T follicular helper cell (primary cell): ENCODE results near the gene CCDC18.
"Not testable (repeated sequence)": the region's sequence is repeated elsewhere in the genome, so short reads cannot be mapped to it uniquely, and the experiment has no call there.

ENCODE experiments used
- DNase-seq: peaks from one replicate; pipeline ENCODE4 v3.0.0-alpha.2; 2020; ENCODE audit warnings: low read depth

CCDC18 gene

GRCh38 chr1:93171549-93172034, 8.9 kb upstream of the CCDC18 start:
- DNase-seq: no peak

DNA sequence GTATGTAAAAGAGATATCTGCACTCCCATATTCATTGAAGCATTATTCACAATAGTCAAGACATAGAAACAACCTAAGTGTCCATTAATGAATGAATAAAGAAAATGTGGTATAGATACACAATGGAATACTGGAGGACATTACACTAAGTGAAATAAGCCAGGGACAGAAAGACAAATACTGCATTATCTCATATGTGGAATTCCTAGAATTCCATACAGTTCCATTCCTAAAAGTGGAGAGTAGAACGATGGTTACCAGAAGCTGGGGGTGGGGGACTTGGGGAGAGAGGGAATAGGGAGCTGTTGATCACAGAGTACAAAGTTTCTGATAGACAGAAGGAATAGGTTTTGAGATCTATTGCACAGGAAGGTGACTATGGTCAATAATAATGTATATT, 7.7 kb upstream of the CCDC18 start:
- no peak for DNase-seq

GRCh38 chr1:93174638-93175037, 5.9 kb upstream of the CCDC18 start:
- not testable (repeated sequence) for DNase-seq

DNA sequence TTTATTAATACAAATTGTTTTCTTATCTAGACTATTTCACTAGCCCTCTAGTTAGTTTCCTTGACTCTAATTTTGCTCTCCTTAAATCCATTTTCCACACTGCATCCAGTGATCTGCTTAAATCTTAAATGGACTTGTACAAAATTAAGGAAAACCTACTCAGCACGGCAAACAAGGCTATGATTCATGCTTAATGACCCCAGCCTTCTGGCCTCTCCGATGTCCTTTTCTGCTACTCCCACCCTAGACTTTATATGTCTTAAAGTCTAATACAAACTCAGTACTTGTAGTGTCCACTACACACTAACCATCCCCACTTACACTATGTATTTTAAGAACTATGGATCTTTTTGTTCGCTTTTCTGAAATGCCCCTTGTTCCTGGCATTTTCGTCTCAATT, 2.5 kb upstream of the CCDC18 start:
- no peak for DNase-seq

DNA sequence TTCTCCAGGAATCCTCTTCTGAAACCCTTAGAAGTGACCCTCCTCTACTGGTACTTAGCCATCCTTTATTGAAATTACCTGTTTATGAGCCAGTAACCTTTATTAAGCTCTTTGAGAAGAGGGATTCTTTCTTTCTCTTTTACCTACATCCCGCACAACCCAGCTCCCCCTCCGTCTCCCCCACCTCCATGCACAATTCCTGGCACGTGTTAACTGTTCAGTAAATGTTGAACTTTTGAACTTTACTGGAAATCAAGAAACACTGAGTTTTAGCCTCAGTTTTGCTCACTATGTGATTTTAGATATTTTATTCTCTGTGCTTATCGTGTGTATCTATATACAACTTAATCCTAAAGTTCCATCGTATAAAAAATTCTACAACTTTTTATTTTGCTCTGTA, 2.1 kb upstream of the CCDC18 start:
- DNase-seq: no peak

DNA sequence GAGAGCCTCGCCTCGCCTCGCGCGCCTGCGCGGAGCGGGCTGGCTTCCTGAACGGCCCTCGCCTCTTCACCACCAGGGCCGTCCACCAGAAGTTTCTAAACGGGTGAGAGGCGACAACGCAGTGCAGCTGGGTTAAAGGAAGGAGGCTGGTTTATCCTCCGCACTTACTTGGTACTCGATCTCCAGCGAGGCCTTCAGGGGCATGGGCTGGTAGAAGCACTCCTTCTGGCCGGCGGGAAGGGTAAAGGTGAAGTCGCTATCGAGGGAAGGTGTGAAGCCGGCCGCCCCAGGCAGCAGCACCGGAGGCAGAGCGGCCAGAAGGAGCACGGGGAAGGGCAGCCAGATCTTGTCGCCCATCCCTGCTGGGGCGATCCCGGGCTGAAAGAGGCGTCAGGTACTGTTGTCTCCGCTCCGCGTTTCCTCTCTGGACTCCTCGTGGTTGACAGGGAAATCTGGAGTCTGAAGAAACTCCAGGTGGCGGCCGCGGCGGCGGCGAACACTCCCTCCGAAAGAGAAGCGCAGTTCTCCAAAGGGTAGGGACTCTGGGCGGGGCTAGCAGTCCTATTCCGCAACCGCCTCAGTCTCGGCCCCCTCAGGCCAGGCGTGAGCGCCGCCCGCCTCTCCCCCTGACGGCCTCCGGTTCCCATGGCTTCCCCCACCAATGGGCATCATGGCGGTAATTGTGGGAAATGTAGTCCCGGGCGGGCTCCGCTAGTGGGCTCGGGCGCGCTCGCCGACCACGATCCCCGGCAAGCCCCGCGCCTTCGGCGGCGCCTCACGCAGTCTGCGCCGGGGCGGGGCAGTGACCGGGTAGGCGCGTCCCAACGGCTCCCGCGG, 420 bp upstream of the CCDC18 start, which contains the start of gene TMED5:
Gene TMED5, minus strand, starts transcription at position 528 of the 837 bp plus-strand sequence. Its CDS starts 171 bp downstream, at position 357.
- peak; percentile 93 for DNase-seq

DNA sequence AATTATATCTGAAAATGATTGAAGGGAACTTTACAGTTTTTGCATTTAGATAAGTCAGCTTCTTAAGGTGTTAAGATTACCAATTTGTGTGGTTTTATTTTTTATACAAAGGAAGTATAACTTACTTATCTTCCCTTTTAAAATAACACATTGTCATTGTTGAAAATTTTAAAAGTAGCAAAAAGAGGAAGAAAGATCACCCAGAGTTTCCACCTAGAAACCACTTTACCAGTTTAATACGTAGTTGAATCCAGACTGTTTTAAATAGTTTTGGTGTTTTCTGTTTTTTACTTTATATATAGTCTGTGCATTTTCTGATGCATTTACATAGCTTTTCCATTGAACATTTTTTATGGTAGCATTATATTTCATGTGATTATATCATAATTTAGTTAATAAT, 6.1 kb downstream of the CCDC18 start:
- DNase-seq: no peak

DNA sequence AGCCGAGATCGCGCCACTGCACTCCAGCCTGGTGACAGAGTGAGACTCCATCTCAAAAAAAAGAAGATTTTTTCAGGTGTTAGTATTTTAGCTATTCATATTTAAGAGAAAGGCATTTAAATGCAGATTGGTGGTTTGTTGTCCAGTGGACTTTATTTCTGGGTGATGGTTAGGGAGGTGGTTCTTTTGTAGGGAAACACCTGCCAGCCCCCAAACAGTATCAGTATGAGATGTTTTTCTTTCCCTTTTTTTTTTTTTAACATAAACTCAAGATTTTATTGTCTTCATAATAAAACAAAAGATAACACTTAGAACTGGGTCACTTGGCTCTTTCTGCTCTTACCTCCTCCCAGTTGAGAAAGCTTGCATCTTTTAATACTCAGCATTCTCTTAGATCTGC, 9.9 kb downstream of the CCDC18 start:
- DNase-seq: no peak

- no peak for DNase-seq
Observed at GRCh38 chr1:93194231-93194990, 13.9 kb downstream of the CCDC18 start.

DNA sequence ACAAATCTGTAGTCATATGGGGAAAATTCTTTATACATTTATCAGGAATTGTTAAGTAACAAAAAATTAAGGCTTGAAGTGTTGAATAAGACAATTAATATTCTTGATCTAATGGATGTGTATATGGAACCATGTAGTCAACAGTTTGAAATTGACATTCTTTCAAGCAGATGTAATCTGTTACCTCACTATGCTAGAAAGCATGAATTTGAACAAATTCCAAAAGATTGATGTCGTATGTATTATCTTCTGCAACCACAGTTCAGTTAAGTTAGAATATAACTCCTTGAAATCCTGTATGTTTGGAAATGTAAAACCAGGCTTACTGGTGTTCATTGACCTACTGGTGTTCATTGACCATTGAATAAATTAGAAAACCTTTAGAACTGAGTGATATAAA, 16.1 kb downstream of the CCDC18 start:
- DNase-seq: no peak

DNA sequence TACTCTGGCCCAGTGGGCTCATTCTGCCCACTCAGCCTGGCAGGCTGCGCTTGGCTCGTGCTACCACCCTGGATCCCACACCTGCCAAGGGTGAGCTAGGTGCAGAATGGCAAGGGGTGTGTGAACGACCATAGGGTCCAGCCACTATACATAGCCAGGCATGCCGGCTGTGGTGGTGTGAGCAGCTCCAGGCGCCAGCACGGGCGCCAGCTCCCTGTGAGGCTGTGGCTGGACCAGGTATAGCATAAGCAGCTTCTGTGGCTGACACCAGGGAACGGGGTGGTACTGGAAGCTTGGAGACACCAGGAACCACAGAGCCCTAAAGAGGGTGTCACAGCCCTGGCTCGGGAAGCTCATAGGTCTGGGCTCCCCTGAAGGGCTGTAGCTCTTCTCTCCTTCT, 18.6 kb downstream of the CCDC18 start:
- no peak for DNase-seq

DNA sequence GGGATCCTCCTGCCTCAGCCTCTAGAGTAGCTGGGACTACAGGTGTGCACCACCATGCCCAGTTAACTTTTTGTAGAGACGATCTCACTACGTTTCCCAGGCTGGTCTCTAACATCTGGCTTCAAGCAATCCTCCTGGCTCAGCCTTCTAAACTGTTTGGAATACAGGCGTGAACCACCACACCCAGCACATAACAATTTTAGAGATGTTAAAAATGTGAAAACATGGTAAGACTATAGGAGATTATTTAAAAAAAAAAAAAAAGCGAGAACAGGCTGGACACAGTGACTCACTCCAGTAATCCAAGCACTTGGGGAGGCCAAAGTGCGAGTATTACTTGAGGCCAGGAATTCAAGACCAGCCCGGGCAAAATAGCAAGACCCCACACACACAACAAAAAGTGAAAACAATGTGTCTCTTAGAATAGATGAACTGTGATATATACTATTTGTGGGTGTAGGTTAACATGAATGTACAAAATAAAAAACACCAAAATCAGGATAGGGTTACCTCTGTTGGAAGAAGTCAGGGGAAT, 19.6 kb downstream of the CCDC18 start:
- DNase-seq: no peak

- DNase-seq: no peak
Observed at GRCh38 chr1:93200714-93201113, 20.2 kb downstream of the CCDC18 start.

GRCh38 chr1:93205892-93206566, 25.5 kb downstream of the CCDC18 start:
- DNase-seq: no peak

DNA sequence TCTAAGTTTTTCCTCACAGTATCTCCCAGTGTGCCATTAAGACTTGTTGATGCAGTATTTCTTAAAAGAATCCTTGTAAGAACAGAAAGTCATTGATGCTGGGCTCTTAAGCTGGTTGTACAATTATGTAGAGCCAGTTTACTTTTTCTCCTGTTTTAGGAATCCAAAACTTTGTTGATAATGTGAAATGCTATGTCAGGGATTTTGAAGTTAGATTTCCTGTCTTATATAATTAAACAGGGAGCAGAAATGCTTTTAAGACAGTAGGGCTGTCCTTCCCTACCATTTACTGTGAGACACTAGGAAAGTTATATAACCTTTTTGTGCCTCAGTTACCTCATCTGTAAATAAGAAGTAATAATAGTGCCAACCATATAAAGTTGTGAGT, 26.0 kb downstream of the CCDC18 start:
- DNase-seq: no peak

- no peak for DNase-seq
Observed at GRCh38 chr1:93207211-93207610, 26.7 kb downstream of the CCDC18 start.

- no peak for DNase-seq
Observed at GRCh38 chr1:93215322-93215721, 34.8 kb downstream of the CCDC18 start.

DNA sequence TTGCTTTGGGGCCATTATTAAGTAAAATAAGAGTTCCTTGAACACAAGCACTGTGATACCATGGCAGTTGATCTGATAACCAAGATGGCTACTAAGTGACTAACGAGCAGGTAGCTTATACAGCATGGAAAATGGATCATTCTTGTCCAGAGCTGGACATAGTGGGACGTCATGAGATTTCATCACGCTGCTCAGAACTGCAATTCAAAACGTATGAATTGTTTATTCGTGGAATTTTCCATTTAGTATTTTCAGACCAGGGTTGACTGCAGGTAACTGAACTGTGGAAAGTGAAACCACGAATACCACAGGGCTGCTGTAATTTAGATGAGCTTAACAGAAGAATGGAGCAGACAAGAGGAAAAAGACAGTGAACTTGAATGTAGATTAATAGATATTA, 38.9 kb downstream of the CCDC18 start:
- DNase-seq: no peak

DNA sequence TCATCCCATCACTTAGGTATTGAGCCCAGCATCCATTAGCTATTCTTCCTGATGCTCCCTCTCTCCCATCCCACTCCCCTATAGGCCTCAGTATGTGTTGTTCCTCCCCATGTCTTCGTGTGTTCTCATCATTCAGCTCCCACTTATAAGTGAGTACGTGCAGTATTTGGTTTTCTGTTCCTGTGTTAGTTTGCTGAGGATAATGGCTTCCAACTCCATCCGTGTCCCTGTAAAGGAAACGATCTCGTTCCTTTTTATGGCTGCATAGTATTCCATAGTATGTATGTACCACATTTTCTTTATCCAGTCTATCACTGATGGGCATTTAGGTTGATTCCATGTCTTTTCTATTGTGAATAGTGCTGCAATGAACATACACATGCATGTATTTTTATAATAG, 40.2 kb downstream of the CCDC18 start:
- not testable (repeated sequence) for DNase-seq

DNA sequence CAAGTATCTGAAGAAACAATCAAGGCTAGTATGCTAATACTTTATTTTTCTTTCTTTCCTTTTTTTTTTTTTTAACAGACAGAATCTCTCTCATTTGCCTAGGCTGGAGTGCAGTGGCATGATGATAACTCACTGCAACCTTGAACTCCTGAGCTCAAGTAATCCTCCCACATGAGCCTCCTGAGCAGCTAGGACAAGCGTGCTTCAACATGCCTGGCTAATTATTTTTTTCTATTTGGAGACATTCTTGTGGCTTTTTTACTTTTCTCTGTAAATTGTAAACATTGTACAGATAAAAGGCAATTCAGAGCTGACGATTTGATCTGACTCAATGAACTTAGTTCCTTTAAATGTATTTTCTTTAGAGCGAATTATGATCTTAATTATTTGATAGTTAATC, 41.4 kb downstream of the CCDC18 start:
- no peak for DNase-seq

DNA sequence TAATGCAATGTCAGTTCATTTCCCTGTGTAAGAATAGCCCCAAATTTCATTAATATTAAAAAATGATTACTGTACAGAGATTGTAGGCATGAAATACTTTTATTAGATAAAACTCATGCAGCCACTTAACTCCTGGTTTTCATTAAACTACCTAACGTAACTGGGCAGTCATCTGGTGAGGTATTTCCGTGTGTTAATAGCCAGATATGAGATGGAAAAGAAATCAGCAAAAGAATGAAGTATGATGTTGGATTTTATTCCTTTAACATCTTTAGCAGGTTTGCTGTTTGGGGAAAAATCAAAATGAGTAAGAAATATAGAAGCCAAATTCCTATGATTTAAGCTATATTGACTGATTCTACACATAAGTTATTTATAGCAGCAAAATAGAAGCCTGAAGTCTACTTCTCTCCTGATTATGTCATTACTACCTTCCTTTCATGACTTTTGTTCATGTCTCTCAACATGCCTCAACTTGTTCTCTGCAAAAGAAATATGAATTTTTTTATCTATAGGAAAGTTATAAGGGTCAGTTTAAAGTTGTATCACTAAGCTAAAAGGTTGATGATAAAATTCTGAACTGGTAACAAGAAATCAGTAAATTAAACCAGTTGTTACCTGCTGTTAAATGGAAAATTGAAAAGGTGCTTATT, 42.6 kb downstream of the CCDC18 start:
- DNase-seq: no peak

DNA sequence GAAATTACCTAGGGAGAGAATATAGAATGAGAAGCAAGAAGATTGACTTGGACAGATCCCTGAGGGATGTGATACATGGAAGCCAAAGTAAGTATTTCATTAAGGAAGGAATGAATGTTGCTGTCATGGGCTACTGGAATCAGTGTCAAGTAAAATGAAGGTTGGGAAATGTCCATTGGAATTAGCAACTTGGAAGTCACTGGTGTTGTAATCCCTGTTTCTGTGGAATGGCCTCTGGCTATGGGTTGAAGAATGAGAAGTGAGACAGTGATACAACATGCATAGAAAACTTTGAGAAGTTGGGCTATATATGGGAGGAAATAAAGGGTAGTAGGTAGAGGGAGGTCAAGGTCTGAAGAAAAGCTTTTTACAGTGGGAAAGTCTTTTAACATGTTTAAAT, 54.7 kb downstream of the CCDC18 start:
- no peak for DNase-seq
